ENCODE data around the gene BPIFB2.

The BPIFB2 gene

DNA sequence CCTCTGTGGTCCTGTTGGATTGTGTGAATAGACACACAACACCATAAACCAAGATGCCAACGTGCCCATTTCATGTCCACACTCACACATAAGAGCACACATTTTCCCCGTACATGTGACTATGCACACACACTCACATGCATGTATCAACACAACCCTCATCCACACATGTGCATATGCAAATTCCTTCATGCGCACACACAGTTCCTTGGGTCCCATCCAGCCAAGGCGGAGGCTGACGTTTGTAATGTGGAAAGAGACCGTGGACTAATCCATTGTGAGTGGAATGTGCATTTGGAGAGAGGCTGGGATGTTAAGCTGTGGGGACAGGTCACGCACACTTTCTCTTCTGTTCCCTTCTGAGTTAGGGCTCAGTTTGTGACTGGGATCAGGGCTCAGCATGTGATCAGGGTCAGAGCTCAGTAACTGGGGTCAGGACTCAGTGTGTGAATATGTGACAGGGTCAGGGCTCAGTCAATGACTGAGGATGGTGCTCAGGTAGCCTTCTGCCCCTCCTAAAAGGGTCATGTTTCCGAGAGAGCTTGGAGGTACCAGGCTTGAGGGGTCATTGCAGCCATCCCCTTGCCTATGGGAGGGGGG lies 628 bp upstream of the BPIFB2 start:
- DNase-seq (ENCODE audit: low read depth): no peak

DNA sequence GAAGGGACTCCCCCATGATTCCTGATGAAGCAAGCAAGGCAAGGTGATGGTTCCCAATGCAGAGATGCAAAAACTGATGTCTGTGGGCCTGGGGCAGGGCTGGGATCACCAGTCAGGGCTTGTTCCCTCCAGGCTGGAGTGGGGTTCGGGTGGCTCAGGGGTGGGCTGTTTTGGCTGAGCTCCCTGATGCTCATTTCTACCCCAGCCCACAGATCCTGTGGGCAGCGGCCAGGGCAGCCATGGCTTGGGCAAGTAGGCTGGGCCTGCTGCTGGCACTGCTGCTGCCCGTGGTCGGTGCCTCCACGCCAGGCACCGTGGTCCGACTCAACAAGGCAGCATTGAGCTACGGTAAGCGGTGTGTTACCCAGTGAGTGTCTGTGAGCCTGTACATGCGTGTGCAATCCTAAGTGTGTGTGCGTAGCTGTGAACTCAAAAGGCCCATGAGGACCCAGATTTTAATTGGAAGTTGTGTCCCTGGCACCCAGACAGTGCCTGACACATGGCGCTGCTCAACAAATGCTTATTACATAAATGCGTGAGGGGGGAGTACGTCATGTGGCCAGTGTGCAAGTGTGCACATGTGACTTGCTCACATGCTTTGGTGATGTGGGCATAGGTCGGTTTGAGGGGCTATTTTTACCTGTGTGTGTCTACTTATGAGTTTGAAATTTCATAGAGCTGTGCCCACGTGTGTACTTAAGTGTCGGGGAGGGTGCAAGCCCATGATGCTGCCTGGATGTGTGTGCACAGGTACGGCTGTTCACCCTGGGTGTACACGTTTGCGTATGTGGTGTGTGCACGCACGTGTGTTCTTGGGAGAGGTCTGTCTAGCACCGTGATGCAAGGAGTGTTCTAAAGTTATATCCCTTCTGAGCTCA lies 1.1 kb downstream of the BPIFB2 start:
- DNase-seq (ENCODE audit: low read depth): no peak

DNA sequence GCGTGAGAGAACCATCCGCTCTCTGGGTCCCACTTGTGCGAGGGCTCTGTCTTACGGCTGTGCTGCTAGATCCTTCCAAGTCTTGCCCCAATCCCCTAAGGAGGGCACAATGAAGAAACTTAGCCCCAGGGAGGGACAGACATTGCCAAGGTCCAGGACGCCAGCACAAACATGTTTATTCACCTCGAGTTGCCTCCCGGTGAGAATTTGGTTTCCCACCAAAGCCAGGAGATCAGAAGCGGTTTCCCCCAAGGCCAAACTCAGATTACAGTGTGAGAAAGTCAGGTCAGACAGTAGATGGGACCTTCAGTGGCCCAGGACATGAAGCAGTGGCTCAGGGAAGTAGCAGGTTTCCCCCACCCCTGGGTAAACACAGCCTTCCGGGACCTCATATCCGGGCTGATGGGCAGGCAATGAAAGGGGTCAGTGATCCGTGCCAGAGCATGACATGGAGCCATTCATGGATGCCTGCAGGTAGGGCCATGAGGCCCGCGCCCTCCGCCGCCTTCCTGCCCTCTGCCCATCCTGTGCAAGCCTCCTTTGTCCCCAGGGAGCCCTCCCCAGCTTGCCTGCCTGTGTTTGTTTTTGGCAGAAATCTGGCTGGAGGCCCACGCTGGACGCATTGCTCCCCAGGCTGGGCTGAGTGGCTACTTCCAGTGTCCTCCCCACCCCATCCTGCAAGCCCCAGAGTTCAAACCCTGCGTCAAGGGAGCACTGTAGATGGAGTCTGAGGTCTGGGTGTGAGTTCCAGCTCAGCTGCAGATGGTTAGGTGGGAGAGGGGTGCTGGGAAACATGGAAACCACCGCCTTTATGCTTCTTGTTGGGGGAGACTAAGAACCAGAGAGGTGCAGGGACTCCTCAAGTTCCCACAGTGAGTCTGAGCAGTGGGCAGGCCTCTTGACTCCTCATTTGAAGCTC lies 2.0 kb downstream of the BPIFB2 start:
- DNase-seq (ENCODE audit: low read depth): no peak

DNA sequence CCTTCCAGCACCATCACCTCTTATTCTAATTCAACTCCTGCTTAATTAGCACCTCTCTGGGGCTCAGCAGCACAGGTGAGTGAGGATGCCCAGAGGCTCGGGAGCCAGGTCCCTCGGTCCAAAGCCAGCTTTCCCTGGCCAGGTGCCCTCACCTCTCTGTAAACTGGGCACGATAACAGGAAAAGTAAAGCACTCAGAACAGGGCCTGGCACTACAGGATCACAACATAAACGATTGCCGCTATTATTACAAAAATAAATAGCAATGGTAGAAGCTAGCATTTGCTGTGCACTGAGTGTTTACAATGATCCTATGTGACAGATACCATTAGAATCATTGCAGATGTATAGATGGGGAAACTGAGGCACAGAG lies 2.6 kb downstream of the BPIFB2 start:
- DNase-seq (ENCODE audit: low read depth): no peak

DNA sequence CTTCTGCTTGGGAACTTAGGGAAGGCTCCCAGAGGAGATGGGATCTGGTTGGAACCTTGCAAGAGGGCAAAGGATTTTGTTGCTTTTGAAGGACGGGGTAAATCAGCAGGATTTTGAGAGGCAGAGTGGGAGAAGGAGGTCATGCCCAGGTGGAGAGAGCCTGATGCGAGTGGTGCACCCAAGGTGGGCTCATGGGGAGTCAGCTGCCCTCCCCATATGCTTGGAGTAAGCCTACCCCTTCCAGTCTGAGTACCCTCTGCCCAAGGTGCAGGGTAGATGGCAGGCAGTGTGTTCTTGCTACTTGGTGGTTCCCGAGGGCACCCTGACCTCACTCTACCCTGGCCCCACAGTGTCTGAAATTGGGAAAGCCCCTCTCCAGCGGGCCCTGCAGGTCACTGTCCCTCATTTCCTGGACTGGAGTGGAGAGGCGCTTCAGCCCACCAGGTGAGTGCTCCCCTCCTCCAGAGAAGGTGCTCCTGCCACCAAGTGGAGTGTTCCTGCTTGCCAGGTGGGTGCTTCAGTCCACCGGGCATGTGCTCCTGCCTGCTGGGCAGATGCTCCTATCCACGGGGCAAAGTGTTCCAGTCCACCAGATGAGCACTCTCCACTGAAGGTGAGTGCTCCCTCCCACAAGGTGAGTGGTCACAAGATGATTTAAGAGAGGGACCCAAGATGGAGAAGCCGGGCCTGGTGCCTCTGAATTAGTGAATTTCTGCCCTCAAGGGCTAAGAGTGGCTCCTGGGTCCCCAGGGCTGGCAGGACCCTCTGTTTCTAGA lies 3.4 kb downstream of the BPIFB2 start:
- DNase-seq (ENCODE audit: low read depth): no peak

DNA sequence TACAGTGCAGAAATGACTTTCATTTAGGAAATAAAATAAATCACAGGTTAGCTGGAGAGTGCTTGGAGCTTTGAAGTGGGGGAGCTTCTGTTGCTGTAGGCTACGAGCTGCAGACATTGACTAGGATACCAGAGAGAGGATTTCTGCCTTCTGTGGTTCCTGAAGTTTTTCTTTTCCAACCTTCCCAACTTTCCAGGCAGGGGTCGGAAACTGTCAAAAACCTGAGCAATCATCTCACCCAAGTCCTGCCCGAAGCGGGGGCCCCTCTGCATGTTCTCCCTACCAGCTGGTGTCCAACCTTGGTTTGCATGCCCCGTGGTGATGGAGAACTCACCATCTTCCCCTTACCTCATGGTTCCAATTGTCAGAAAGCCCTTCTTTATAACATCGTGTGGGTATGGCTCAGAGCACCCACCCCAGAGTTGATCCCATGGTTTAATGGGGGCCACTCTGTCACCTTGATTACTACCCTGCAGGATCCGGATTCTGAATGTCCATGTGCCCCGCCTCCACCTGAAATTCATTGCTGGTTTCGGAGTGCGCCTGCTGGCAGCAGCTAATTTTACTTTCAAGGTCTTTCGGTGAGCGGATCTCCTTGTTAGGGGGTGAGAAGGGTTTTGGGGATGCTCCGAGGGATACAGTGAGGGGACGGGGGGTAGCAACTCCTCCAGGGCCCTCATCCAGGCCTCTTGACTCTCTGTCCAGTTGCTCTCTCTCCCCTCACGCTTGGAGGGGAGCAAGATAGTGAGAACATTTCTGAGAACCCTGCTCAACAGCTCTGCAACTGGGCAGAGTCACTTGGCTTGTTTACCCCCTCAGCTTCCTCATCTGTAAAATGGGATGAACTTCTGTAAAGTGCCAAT lies 5.1 kb downstream of the BPIFB2 start:
- DNase-seq (ENCODE audit: low read depth): no peak

- no peak for DNase-seq (ENCODE audit: low read depth)
Measured at GRCh38 chr20:33013701-33014326, 6.3 kb downstream of the BPIFB2 start.

- DNase-seq (ENCODE audit: low read depth): no peak
Measured at GRCh38 chr20:33014336-33015113, 7.0 kb downstream of the BPIFB2 start.

DNA sequence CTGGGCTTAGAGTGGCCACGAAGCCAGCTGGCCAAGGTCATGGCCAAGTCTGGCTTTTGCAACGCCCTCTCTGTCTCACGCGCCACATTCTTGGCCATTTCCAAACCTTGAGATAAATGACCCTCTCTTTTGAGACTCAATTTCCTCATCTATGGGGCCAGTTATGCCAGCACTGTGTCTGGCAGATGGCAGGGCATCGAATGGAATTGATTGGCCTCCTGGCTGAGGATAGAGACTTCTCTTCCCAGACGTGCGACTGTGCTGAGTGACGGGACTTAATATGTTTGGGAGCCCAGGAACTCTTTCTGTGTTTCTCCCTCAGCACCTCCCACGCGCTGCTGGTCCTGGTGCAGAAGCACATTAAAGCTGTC lies 7.6 kb downstream of the BPIFB2 start:
- DNase-seq (ENCODE audit: low read depth): no peak

GRCh38 chr20:33015700-33016580 lies 8.4 kb downstream of the BPIFB2 start:
- no peak for DNase-seq (ENCODE audit: low read depth)

DNA sequence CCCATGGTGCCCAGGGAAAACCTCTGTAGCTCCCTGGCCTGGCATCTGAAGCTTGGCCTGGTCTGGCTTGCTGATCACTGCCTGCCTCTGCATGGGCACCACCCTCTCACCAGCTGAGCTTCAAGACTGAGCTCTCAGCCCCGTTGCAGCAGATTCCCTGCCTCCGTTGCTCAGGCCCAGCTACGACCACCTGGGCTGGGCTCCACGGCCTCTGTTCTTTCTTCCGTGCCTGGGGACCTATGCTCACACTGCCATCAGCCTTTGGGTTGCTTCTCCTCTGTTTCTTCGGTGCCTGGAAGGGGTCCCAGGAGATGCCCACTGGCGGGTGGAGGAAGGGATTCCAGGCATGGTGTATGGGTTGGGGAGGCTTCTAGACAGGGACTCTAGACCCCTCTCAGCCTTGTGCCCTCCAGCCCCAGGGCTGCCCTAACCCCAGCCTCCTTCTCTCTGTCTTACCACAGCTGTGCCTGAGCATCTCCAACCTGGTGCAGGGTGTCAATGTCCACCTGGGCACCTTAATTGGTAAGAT lies 9.1 kb downstream of the BPIFB2 start:
- no peak for DNase-seq (ENCODE audit: low read depth)

DNA sequence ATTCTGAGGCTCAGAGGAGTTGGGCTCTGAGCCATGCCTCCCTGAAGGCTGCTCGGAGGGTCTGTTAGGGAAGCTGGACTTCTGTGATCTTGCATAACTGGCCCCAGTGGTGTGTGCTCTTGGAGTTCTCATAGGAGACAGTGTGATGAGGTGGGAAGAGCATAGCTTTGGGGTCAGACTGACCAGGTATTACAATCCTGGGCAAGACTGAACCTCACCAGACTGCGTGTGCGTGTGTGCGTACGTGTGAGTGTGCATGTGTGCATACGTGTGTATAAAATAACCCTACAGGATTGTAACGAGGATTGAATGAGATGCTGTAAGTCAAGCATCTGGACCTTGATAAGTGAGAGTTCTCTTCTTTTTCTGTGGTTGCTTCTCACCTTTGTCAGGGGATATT lies 10.0 kb downstream of the BPIFB2 start:
- no peak for DNase-seq (ENCODE audit: low read depth)

GRCh38 chr20:33018169-33018931 lies 10.8 kb downstream of the BPIFB2 start:
- no peak for DNase-seq (ENCODE audit: low read depth)

DNA sequence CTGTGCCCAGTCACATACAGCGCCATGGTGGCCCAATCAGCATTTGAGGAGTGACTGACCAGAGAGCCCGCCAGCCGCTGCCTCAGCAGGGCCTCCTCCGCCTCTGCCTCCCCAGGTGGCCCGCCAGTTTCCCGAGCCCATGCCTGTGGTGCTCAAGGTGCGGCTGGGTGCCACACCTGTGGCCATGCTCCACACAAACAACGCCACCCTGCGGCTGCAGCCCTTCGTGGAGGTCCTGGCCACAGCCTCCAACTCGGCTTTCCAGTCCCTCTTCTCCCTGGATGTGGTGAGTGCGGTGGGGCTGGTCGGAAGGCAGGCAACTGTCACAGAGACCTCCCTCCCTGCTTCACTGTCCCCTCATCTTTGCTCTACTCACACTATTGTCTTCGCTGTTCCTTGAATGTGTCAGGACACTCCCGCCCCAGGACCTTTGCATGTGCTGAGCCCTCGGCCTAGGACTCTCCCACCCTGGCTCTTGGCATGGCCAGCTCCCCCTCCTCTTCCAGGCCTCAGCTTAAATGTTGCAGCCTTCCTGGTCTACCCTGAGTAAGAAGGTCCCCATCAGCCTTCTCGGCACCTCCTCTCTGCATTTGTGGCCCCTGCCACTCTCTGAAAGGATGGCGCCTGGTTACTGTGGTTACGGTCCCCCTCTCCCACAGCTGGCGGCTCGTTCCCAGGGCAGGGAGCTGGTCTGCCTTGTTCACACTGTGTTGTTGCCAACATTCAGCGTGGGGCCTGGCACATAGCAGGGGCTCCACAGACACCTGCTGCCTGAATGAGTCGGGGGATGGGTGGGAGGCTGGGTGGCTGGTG lies 12.2 kb downstream of the BPIFB2 start:
- no peak for DNase-seq (ENCODE audit: low read depth)

- no peak for DNase-seq (ENCODE audit: low read depth)
Measured at GRCh38 chr20:33020278-33021161, 13.0 kb downstream of the BPIFB2 start.

- no peak for DNase-seq (ENCODE audit: low read depth)
Measured at GRCh38 chr20:33021879-33022278, 14.4 kb downstream of the BPIFB2 start.
